Spleen (tissue), 11 donors: ENCODE data around the gene GJC3. TPM values are rescaled to one million over a fixed set of nuclear protein-coding genes. Genes with fewer than 3 reads are reported as not detected.
"Not testable (repeated sequence)": the region's sequence is repeated elsewhere in the genome, so short reads cannot be mapped to it uniquely, and the experiment has no call there.

ENCODE experiments used
- DNase-seq: peaks from one replicate; pipeline ENCODE4 v3.0.0-alpha.2; 2020
- H3K27ac ChIP-seq, 8 donors: fragments of 200-600 bp; sonication (generic) in 7 of 8; 1 replicate in 4 of 8; 2 replicates in 4 of 8; pipeline versions ENCODE4 v1.5.0 to v1.8.0; 2016 to 2021; ENCODE audit warnings: inconsistent platforms in 4 of 8, mild to moderate bottlenecking in 4 of 8, moderate library complexity in 1 of 8
- H3K27me3 ChIP-seq, 7 donors: fragments of 200-600 bp; sonication (generic) in 6 of 7; replicated peaks in 1 of 7; 1 replicate in 4 of 7; 2 replicates in 3 of 7; pipeline versions ENCODE4 v1.5.0 to v1.8.0; 2016 to 2021; ENCODE audit warnings: inconsistent platforms in 3 of 7, mild to moderate bottlenecking in 1 of 7
- H3K36me3 ChIP-seq, 6 donors: fragments of 200-600 bp; sonication (generic) in 5 of 6; 1 replicate in 4 of 6; 2 replicates in 2 of 6; pipeline versions ENCODE4 v1.5.0 to v1.8.0; 2016 to 2021; ENCODE audit warnings: inconsistent platforms in 2 of 6
- H3K4me1 ChIP-seq, 6 donors: fragments of 200-600 bp; sonication (generic) in 5 of 6; 1 replicate in 3 of 6; 2 replicates in 3 of 6; pipeline versions ENCODE4 v1.5.0 to v1.8.0; 2016 to 2021; ENCODE audit warnings: inconsistent platforms in 3 of 6
- H3K4me3 ChIP-seq, 8 donors: fragments of 200-600 bp; sonication (generic) in 7 of 8; 1 replicate in 4 of 8; 2 replicates in 4 of 8; pipeline versions ENCODE4 v1.5.0 to v1.8.0; 2016 to 2021; ENCODE audit warnings: inconsistent platforms in 4 of 8, mild to moderate bottlenecking in 4 of 8, moderate library complexity in 2 of 8
- H3K9me3 ChIP-seq, 8 donors: fragments of 200-600 bp; sonication (generic) in 7 of 8; 1 replicate in 4 of 8; 2 replicates in 4 of 8; pipeline versions ENCODE4 v1.5.0 to v1.8.0; 2016 to 2021; ENCODE audit warnings: inconsistent platforms in 4 of 8
- POLR2A ChIP-seq, 3 donors: fragments of 450-650 bp; IDR thresholded peaks; one replicate each; pipeline ENCODE4 v1.5.1; 2017; ENCODE audit warnings: antibody characterized with exemption in 3 of 3, mild to moderate bottlenecking in 1 of 3
- POLR2AphosphoS5 ChIP-seq, 3 donors: sonication (generic); formaldehyde crosslinking; IDR thresholded peaks; one replicate each; pipeline ENCODE4 v1.5.1; 2017; ENCODE audit warnings: antibody characterized with exemption in 3 of 3
- WGBS, 5 donors: extraction: QIAGEN DNeasy Blood & Tissue Kit in 3 of 5; methylation state at CpG; one replicate each; pipeline versions ENCODE4 v1.1.5 to v1.1.7; 2013 to 2018; 5-methylcytosine and 5-hydroxymethylcytosine counted together
- intact Hi-C: fragments of 100-400 bp; cut with DNase I; formaldehyde crosslinking; loops from one replicate; pipeline ENCODE4 v1.15.0; 2023; ENCODE audit warnings: low total_unique reads
- polyA plus RNA-seq, 3 donors: library from polyadenylated mRNA; stranded (reverse); fragments of 200-250 nt; gene quantifications; one replicate each; pipeline ENCODE4 v1.2.1, GENCODE V29; 2013
- total RNA-seq, 7 donors: library from RNA; depleted of rRNA in 3 of 7; stranded (reverse); fragments of >200 nt in 3 of 7; fragmentation: NEBNext Ultra II Directional in 4 of 7; extraction: Animal tissue kit (Norgen Biotek cat#: 25700) in 4 of 7; gene quantifications; one replicate each; pipeline versions ENCODE4 v1.1.0 to v1.2.1, GENCODE V29; 2016 to 2021
- TF ChIP-seq, protein P1 (sequence below), 11 experiments: fragments of 200-600 bp in 7 of 11; fragments of 450-650 bp in 4 of 11; sonication (generic) in 4 of 11; IDR thresholded peaks in 8 of 11; conservative IDR thresholded peaks in 3 of 11; 1 replicate in 7 of 11; 2 replicates in 4 of 11; pipeline versions ENCODE4 v1.4.0 to v1.8.0; 2016 to 2021; ENCODE audit warnings: antibody characterized with exemption in 11 of 11, inconsistent platforms in 4 of 11, mild to moderate bottlenecking in 1 of 11
- donor health status: healthy with polysubstance abuse.
- donor health status: DM: no; HTN: no; CAD: no; lungs with moderate emphysema.
- donor health status: DM: no; HTN: no; CAD: no.
- donor health status: Bipolar disorder and iron deficiency.
- donor health status: healthy.
- donor health status: DM: no; HTN: no; CAD: no.
- donor health status: DM: yes; HTN: yes; CAD: no.

Gene GJC3
- total and polyA plus RNA-seq, 10 donors = 0.29 to 1.0 (median 0.50) TPM; not detected in 6

DNA sequence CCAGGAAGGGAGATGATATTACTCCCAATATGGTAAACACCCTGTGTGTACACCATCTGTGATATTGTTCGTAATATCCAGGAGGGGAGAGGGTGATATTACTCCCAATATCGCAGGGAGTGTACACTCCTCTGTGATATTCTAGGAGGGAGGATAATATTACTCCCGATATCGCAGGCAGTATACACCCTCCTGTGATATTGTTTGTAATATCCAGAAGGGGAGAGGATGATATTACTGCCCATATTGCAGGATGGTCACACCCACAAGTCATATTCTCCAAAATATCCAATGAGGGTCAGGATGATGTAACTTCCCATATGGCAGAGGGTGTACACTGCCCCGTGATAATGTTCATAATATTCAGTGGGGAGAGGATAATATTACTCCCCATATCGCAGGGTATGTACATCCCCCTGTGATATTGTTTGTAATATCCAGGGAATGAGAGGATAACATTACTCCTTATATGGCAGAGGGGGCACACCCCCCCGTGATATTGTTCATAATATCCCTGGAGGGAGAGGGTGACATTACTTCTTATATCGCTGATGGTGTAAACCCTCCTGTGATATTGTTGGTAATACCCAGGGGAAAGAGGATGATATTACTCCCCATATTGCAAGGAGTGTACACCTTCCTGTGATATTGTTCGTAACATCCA is 29.3 kb upstream of the GJC3 start:
- no peak for DNase-seq
- WGBS, 5 donors = 72 to 78% (median 77%) methylated on average over 9 of the region's 9 CpGs
- Histone ChIP-seq H3K27ac (no peak overlapping the region), H3K9me3 (no peaks in the 10 kb centered on the region), H3K36me3 (no peaks in the 10 kb centered on the region), H3K27me3 (peaks cover 0 to 83% (median 15%) of the 10 kb centered on the region in 7 donors), H3K4me1 (no peaks in the 10 kb centered on the region), H3K4me3 (no peak overlapping the region)
- no peak for TF ChIP-seq POLR2A (IDR thresholded peaks at IDR 0.05)
- intact Hi-C loops = no loop called here

DNA sequence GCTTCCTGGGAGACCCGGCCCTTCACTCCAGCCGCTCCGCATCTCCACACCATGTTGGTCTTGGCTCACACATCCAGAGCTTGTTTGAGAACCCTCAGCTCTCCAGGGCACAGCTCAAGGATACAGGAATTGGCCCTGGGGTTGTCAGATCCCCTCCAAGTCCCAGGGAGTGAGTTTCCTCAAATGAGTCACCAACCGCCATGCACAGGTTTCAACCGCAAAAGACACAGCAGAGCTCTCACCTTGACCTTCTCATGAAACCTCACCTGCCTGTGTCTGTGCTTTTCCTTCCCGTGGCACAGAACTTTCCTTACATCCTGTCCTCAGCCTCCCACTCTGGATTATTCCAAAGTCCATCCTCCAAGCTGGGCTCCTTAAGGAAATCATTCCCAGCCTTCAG is 25.8 kb upstream of the GJC3 start:
- peaks cover 0 to 13% (median 7%) of the 10 kb centered on the region in 8 donors for H3K9me3 ChIP-seq
- no peaks in the 10 kb centered on the region for H3K36me3 ChIP-seq
- 68 to 85% (median 71%) methylated on average over 6 of the region's 6 CpGs for WGBS, 5 donors
- no peak for DNase-seq
- no peaks in the 10 kb centered on the region for H3K4me1 ChIP-seq
- TF ChIP-seq POLR2AphosphoS5 (IDR thresholded peaks at IDR 0.05) = no peak
- TF ChIP-seq, protein P1, sequence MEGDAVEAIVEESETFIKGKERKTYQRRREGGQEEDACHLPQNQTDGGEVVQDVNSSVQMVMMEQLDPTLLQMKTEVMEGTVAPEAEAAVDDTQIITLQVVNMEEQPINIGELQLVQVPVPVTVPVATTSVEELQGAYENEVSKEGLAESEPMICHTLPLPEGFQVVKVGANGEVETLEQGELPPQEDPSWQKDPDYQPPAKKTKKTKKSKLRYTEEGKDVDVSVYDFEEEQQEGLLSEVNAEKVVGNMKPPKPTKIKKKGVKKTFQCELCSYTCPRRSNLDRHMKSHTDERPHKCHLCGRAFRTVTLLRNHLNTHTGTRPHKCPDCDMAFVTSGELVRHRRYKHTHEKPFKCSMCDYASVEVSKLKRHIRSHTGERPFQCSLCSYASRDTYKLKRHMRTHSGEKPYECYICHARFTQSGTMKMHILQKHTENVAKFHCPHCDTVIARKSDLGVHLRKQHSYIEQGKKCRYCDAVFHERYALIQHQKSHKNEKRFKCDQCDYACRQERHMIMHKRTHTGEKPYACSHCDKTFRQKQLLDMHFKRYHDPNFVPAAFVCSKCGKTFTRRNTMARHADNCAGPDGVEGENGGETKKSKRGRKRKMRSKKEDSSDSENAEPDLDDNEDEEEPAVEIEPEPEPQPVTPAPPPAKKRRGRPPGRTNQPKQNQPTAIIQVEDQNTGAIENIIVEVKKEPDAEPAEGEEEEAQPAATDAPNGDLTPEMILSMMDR (IDR thresholded peaks at IDR 0.05 in 8 of 11, conservative IDR thresholded peaks at IDR 0.05 in 3 of 11) = no peak
- no peak for TF ChIP-seq POLR2A (IDR thresholded peaks at IDR 0.05)
- H3K27ac ChIP-seq = no peak overlapping the region
- intact Hi-C loops = no loop called here
- peaks cover 0 to 49% (median 0%) of the 10 kb centered on the region in 7 donors for H3K27me3 ChIP-seq
- H3K4me3 ChIP-seq = no peak overlapping the region

DNA sequence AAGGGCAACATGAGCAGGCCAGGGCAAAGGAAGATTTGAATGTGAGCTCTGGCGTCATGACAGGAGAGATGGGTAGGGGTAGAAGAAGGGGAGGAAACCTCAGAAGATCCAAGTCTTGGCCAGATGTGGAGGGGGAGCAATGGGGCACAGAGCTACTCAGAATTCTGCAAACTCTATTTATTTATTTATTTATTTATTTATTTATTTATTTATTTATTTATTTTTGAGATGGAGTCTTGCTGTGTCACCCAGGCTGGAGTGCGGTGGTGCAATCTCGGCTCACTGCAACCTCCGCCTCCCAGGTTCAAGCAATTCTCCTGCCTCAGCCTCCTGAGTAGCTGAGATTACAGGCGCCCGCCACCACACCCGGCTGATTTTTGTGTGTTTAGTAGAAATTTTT is 25.2 kb upstream of the GJC3 start:
- H3K27ac ChIP-seq, intact Hi-C loops, H3K36me3 ChIP-seq, H3K4me1 ChIP-seq, DNase-seq, H3K4me3 ChIP-seq: not testable (repeated sequence)
- WGBS, 5 donors = 85 to 95% (median 88%) methylated on average over 7 of the region's 7 CpGs
- Histone ChIP-seq H3K9me3 (peaks cover 0 to 18% (median 9%) of the 10 kb centered on the region in 8 donors), H3K27me3 (peaks cover 0 to 43% (median 0%) of the 10 kb centered on the region in 7 donors)

DNA sequence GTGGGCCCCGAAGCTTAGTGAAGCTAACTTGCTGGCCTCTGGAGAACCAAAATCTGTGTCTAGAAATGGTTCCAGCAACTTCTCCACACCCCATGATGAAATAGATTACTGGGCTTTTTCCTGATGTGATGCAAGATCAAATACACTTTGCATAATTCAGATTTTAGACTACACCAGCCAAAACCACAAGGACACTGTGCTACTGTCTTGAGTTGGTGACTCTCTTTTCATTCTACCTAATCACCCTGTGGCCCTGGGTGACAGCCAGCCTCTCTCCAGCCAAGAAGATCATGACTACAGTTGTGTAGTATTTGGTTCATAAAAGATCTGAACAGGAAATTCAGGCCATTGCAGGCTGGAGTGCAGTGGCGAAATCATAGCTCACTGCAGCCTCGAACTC is 24.2 kb upstream of the GJC3 start:
- Histone ChIP-seq H3K4me3 (no peak overlapping the region), H3K9me3 (peaks cover 0 to 18% (median 9%) of the 10 kb centered on the region in 8 donors), H3K27ac (no peak overlapping the region), H3K4me1 (no peaks in the 10 kb centered on the region), H3K27me3 (peaks cover 0 to 41% (median 0%) of the 10 kb centered on the region in 7 donors), H3K36me3 (no peaks in the 10 kb centered on the region)
- WGBS, 5 donors = 46 to 79% (median 56%) methylated on average over 3 of the region's 3 CpGs
- TF ChIP-seq, protein P1 (IDR thresholded peaks at IDR 0.05 in 8 of 11, conservative IDR thresholded peaks at IDR 0.05 in 3 of 11) = no peak
- no peak for TF ChIP-seq POLR2A (IDR thresholded peaks at IDR 0.05)
- TF ChIP-seq POLR2AphosphoS5 (IDR thresholded peaks at IDR 0.05) = no peak
- no peak for DNase-seq
- intact Hi-C loops = no loop called here

DNA sequence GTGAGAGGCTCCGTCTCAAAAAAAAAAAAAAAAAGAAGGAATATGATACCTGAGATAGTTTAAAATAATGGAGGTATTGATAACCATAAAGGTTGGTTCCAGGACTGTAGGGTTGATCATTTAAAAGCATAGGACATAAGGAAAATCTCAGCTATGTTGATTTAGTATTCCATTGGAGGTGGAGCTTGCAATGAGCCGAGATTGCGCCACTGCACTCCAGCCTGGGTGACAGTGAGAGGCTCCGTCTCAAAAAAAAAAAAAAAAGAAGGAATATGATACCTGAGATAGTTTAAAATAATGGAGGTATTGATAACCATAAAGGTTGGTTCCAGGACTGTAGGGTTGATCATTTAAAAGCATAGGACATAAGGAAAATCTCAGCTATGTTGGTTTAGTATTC is 23.2 kb upstream of the GJC3 start:
- DNase-seq, H3K4me3 ChIP-seq, intact Hi-C loops, H3K36me3 ChIP-seq, H3K27ac ChIP-seq, H3K4me1 ChIP-seq: not testable (repeated sequence)
- 78 to 96% (median 82%) methylated on average over 4 of the region's 4 CpGs for WGBS, 5 donors
- Histone ChIP-seq H3K9me3 (peaks cover 0 to 18% (median 9%) of the 10 kb centered on the region in 8 donors), H3K27me3 (peaks cover 0 to 41% (median 0%) of the 10 kb centered on the region in 7 donors)

DNA sequence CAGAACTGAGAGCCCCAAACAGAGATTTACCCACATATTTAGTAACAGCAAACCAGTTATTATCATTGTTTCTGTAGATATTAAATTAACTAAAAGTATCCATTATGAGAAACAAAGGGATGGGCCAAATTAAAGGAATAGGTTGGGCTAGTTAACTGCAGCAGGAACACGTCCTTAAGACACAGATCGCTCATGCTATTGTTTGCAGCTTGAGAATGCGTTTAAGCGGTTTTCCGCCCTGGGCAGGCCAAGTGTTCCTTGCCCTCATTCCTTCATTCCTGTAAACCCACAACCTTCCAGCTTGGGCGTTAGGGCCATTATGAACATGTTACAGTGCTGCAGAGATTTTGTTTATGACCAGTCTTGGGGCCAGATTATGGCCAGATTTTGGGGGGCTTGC is 21.4 kb upstream of the GJC3 start:
- H3K27ac ChIP-seq, H3K36me3 ChIP-seq, H3K4me3 ChIP-seq, DNase-seq, intact Hi-C loops, H3K4me1 ChIP-seq: not testable (repeated sequence)
- Histone ChIP-seq H3K9me3 (peaks cover 0 to 18% (median 9%) of the 10 kb centered on the region in 8 donors), H3K27me3 (peaks cover 0 to 32% (median 0%) of the 10 kb centered on the region in 7 donors)
- WGBS, 5 donors = 89 to 92% (median 92%) methylated on average over 6 of the region's 6 CpGs
